Astrocyte (in vitro differentiated cells and primary cell): Measurements from ENCODE around the gene DCBLD2.

Source experiments
- EZH2 ChIP-seq: IDR thresholded peaks from 2 replicates; pipeline ENCODE4 v1.6.1; 2012; ENCODE audit warnings: mild to moderate bottlenecking, low read length, inconsistent platforms; ENCODE audit not compliant: insufficient read depth
- TF ChIP-seq, protein P1 (sequence below): IDR thresholded peaks from 2 replicates; pipeline ENCODE4 v1.5.1; 2011; ENCODE audit warnings: low read depth, mild to moderate bottlenecking, inconsistent platforms, low read length, moderate library complexity; ENCODE audit not compliant: insufficient read depth

DNA sequence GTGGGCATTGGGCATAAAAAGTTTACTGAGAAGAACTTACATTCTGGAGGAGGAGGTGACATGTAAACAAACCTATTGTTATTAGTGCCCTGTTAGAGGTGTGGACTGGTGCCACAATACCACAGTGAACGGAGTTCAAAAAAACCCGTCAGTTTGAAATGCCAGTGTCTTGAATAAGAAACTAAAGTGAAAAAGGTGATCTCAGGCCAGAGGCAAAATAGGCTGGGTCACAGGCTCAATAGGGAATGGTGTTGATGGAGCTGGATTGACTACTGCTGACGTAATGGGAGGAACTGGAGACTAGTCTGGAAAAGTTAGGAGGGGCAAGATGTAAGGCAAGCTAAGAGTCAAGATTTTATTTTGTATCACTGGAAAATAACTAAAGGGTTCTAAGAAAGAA lies 1.6 kb upstream of the DCBLD2 start:
- TF ChIP-seq, protein P1, sequence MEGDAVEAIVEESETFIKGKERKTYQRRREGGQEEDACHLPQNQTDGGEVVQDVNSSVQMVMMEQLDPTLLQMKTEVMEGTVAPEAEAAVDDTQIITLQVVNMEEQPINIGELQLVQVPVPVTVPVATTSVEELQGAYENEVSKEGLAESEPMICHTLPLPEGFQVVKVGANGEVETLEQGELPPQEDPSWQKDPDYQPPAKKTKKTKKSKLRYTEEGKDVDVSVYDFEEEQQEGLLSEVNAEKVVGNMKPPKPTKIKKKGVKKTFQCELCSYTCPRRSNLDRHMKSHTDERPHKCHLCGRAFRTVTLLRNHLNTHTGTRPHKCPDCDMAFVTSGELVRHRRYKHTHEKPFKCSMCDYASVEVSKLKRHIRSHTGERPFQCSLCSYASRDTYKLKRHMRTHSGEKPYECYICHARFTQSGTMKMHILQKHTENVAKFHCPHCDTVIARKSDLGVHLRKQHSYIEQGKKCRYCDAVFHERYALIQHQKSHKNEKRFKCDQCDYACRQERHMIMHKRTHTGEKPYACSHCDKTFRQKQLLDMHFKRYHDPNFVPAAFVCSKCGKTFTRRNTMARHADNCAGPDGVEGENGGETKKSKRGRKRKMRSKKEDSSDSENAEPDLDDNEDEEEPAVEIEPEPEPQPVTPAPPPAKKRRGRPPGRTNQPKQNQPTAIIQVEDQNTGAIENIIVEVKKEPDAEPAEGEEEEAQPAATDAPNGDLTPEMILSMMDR: no peak
- TF ChIP-seq EZH2: no peak
